ENCODE results near the gene HAL. TPM values are rescaled to one million over a fixed set of nuclear protein-coding genes. Genes with fewer than 3 reads are reported as not detected.

Gene HAL
- total and polyA plus RNA-seq, 2 of the 4 experiments (the other 2 are of a cell fraction) = under 0.01 to 0.02 TPM

- H3K36me3 ChIP-seq (ENCODE audit: control insufficient read depth, insufficient read depth, low read length) = no peaks in the 10 kb centered on the region
- H3K27me3 ChIP-seq (ENCODE audit: control insufficient read depth, insufficient read depth, low read length) = peaks cover 20% of the 10 kb centered on the region
- H2AFZ ChIP-seq (replicated peaks; ENCODE audit: low read length, poor library complexity) = no peak overlapping the region
- 100% methylated on average over 1 of the region's 7 CpGs; no CpG with 5 or more reads in 1 of the 2 experiments for WGBS, 2 experiments (ENCODE audit: extremely low coverage in 2 of 2, insufficient read length in 1 of 2)
- H2BK15ac ChIP-seq (ENCODE audit: low read depth, low read length) = no peak overlapping the region
- H3K18ac ChIP-seq (ENCODE audit: low read depth, low read length) = no peak overlapping the region
- no peak overlapping the region for H2AK9ac ChIP-seq (replicated peaks; ENCODE audit: low read depth, low read length, poor library complexity)
- no peak overlapping the region for H4K8ac ChIP-seq (ENCODE audit: low read depth in 2 of 2, low read length in 2 of 2)
- no peaks in the 10 kb centered on the region for H3K79me1 ChIP-seq (ENCODE audit: low read depth in 1 of 2, low read length in 2 of 2)
- no peak overlapping the region for H3K4ac ChIP-seq (ENCODE audit: low read depth, low read length)
- H3K9me1 ChIP-seq (ENCODE audit: insufficient read depth, low read length) = no peaks in the 10 kb centered on the region
- ChIA-PET POLR2A (ENCODE audit: unreplicated experiment) (no interaction called here), CTCF (interaction anchor here (2.1 kb wide), 1 partner anchor 8 kb away, joined by 11 read pairs; no protein-coding TSS in a partner anchor)
- H2BK120ac ChIP-seq (ENCODE audit: low read depth, low read length) = no peak overlapping the region
- H3K4me2 ChIP-seq (ENCODE audit: low read depth, low read length) = no peak overlapping the region
- TF ChIP-seq RAD21 (IDR thresholded peaks at IDR 0.05; ENCODE audit: low read length) (no peak), CHD1 (IDR thresholded peaks at IDR 0.05; ENCODE audit: low read depth, low read length) (no peak), BHLHE40 (IDR thresholded peaks at IDR 0.05; ENCODE audit: low read depth, low read length) (no peak), RCOR1 (IDR thresholded peaks at IDR 0.05; ENCODE audit: insufficient replicate concordance, low read length) (no peak), CEBPB (IDR thresholded peaks at IDR 0.05; ENCODE audit: low read depth, low read length) (no peak), NFE2L2 (IDR thresholded peaks at IDR 0.05; ENCODE audit: low read depth, low read length) (no peak), POLR2A (IDR thresholded peaks at IDR 0.05; ENCODE audit: low read depth, low read length) (no peak)
- H3K23ac ChIP-seq (ENCODE audit: low read depth, low read length) = no peak overlapping the region
- no peak overlapping the region for H3K56ac ChIP-seq (ENCODE audit: extremely low read depth, insufficient read depth, low read length)
- no TSS peak for BruUV-seq (replicated peaks)
- H2AK5ac ChIP-seq (ENCODE audit: low read depth, low read length) = no peak overlapping the region
- H3K4me3 ChIP-seq (ENCODE audit: insufficient read depth, low read depth, low read length) = no peak overlapping the region
- dilution Hi-C loops (cut with HindIII; ENCODE audit: low sequenced_read_pairs, unreplicated experiment) = no loop called here
- no peak overlapping the region for H2BK5ac ChIP-seq (ENCODE audit: low read depth, low read length, poor library complexity, severe bottlenecking)
- no peak overlapping the region for H3K9ac ChIP-seq (ENCODE audit: low read depth, low read length)
- no peaks in the 10 kb centered on the region for H4K20me1 ChIP-seq (ENCODE audit: insufficient read depth, low read length)
- H2BK20ac ChIP-seq (ENCODE audit: low read depth, low read length) = no peak overlapping the region
- intact Hi-C loops (cut with micrococcal nuclease) = no loop called here
- H3K14ac ChIP-seq (replicated peaks; ENCODE audit: low read depth, low read length) = no peak overlapping the region
- peaks cover 2% of the 10 kb centered on the region; the same call in 1 of the 2 replicates for H3K4me1 ChIP-seq (ENCODE audit: control insufficient read depth, insufficient read depth, low read length)
- no peak overlapping the region for H4K5ac ChIP-seq (ENCODE audit: low read depth, low read length)
- no peak overlapping the region for H4K91ac ChIP-seq (ENCODE audit: insufficient read depth, low read depth, low read length)
- no peaks in the 10 kb centered on the region for H3K9me3 ChIP-seq (ENCODE audit: control insufficient read depth, insufficient read depth, low read length)
- DNase-seq = no peak
- no peak for ATAC-seq (ENCODE audit: low read depth)
- in situ Hi-C loops (cut with MboI; ENCODE audit: low sequenced_read_pairs) = no loop called here
- no peak overlapping the region for H3K27ac ChIP-seq (ENCODE audit: insufficient read depth, low read length)
Observed at GRCh38 chr12:95990136-95990535, 6.0 kb downstream of the HAL start.
